K562 (cell line): ENCODE measurements around the gene NOL11. TPM values are rescaled to one million over a fixed set of nuclear protein-coding genes. Genes with fewer than 3 reads are reported as not detected.

Experiments used
- CHD2 ChIP-seq: IDR thresholded peaks from 2 replicates; pipeline ENCODE4 v1.6.1; 2011; ENCODE audit warnings: low read depth, low read length
- CTCF ChIP-seq, 3 experiments: IDR thresholded peaks in 2 of 3; conservative IDR thresholded peaks in 1 of 3; 2 replicates each; pipeline ENCODE4 v1.5.1; 2011 to 2012; ENCODE audit warnings: low read length in 3 of 3, mild to moderate bottlenecking in 3 of 3, control low read depth in 2 of 3, improper control_type of control experiment in 1 of 3, inconsistent platforms in 1 of 3, low read depth in 1 of 3, mixed read lengths in 1 of 3, moderate library complexity in 1 of 3; ENCODE audit not compliant: insufficient read depth in 2 of 3
- DMBX1 ChIP-seq: fragments of 250-450 bp; sonication (Bioruptor Pico); IDR thresholded peaks from 2 replicates; pipeline ENCODE4 v1.8.0; 2022; ENCODE audit warnings: inconsistent platforms, mild to moderate bottlenecking, moderate library complexity, borderline replicate concordance
- ETV1 ChIP-seq: fragments of 450-650 bp; conservative IDR thresholded peaks from 2 replicates; pipeline ENCODE4 v1.6.1; 2016; ENCODE audit warnings: missing genetic modification characterization, control low read depth, low read depth, missing compliant biosample characterization
- GTF2B ChIP-seq: IDR thresholded peaks from 2 replicates; pipeline ENCODE4 v1.6.1; 2011; ENCODE audit not compliant: insufficient read length; ENCODE audit errors: extremely low read depth
- HDGF ChIP-seq: fragments of 450-650 bp; IDR thresholded peaks from 2 replicates; pipeline ENCODE4 v1.6.1; 2016
- NR3C1 ChIP-seq: sonication (generic); formaldehyde crosslinking; IDR thresholded peaks from 2 replicates; pipeline ENCODE4 v1.8.1; 2022; ENCODE audit warnings: missing genetic modification reagents
- SRSF3 ChIP-seq: fragments of 200-400 bp; formaldehyde crosslinking; IDR thresholded peaks from 2 replicates; pipeline ENCODE4 v1.6.1; 2016; ENCODE audit warnings: mild to moderate bottlenecking, low read length, moderate library complexity; ENCODE audit not compliant: insufficient read depth
- TAF9B ChIP-seq: fragments of 450-650 bp; IDR thresholded peaks from 2 replicates; pipeline ENCODE4 v1.6.1; 2018; ENCODE audit warnings: mild to moderate bottlenecking; ENCODE audit not compliant: partially characterized antibody
- ZNF592 ChIP-seq: fragments of 450-650 bp; IDR thresholded peaks from 2 replicates; pipeline ENCODE4 v1.6.1; 2017; ENCODE audit warnings: antibody characterized with exemption, mild to moderate bottlenecking
- polyA plus RNA-seq, 8 experiments: library from polyadenylated mRNA; depleted of rRNA in 4 of 8; stranded (reverse) in 5 of 8; unstranded in 3 of 8; fragments of >200 nt; fragmentation: Nextera tagmentation in 2 of 8; fragmentation: Illumina TruSeq in 1 of 8; extraction: Ambion mirVana in 2 of 8; extraction: Trizol in 1 of 8; gene quantifications; 2 replicates each; pipeline versions ENCODE4 v1.2.1 to v1.2.3, GENCODE V29; 2011 to 2014; ENCODE audit warnings: inconsistent platforms in 1 of 8, missing spikeins in 1 of 8
- total RNA-seq, 7 experiments: library from RNA; depleted of rRNA in 6 of 7; stranded (reverse); fragments of >200 nt in 6 of 7; fragmentation: Illumina TruSeq in 2 of 7; extraction: Trizol in 2 of 7; gene quantifications; 2 replicates each; pipeline versions ENCODE4 v1.2.1 to v1.2.3, GENCODE V29; 2011 to 2021; ENCODE audit warnings: low replicate concordance in 1 of 7
- TF ChIP-seq, protein P1 (sequence below): sonication (generic); formaldehyde crosslinking; IDR thresholded peaks from 2 replicates; pipeline ENCODE4 v1.8.1; 2022; ENCODE audit warnings: missing genetic modification reagents
- TF ChIP-seq, protein P2 (sequence below), 2 experiments: fragments of 150-350 bp in 1 of 2; IDR thresholded peaks; 2 replicates each; pipeline ENCODE4 v1.6.1; 2012 to 2016; ENCODE audit warnings: low read depth in 2 of 2, low read length in 2 of 2, mild to moderate bottlenecking in 1 of 2, moderate library complexity in 1 of 2
- TF ChIP-seq, protein P3 (sequence below): fragments of 250-450 bp; sonication (Bioruptor Pico); IDR thresholded peaks from 2 replicates; pipeline ENCODE4 v1.5.0; 2022; ENCODE audit warnings: mild to moderate bottlenecking

Gene NOL11
- total and polyA plus RNA-seq, 9 of the 15 experiments (the other 6 are each of a cell fraction or from before 2014, with no cell fraction given) = 61.1 to 175 (median 121) TPM

- TF ChIP-seq TAF9B (no peak), GTF2B (no peak), ETV1 (tag) (no peak), ZNF592 (peak; percentile 85), NR3C1 (CRISPR knock-in tag) (no peak), DMBX1 (CRISPR knock-in tag) (0 out of 2 replicates have a peak, but pooled peaks have one; percentile 25), CTCF (IDR thresholded peaks at IDR 0.05 in 2 of 3, conservative IDR thresholded peaks at IDR 0.05 in 1 of 3; ENCODE audit: insufficient read depth in 2 of 3, low read depth in 1 of 3, low read length in 3 of 3) (no peak), CHD2 (no peak), HDGF (no peak), SRSF3 (no peak)
- TF ChIP-seq, protein P1, sequence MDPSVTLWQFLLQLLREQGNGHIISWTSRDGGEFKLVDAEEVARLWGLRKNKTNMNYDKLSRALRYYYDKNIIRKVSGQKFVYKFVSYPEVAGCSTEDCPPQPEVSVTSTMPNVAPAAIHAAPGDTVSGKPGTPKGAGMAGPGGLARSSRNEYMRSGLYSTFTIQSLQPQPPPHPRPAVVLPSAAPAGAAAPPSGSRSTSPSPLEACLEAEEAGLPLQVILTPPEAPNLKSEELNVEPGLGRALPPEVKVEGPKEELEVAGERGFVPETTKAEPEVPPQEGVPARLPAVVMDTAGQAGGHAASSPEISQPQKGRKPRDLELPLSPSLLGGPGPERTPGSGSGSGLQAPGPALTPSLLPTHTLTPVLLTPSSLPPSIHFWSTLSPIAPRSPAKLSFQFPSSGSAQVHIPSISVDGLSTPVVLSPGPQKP (CRISPR knock-in tag) = no peak
- TF ChIP-seq, protein P2, sequence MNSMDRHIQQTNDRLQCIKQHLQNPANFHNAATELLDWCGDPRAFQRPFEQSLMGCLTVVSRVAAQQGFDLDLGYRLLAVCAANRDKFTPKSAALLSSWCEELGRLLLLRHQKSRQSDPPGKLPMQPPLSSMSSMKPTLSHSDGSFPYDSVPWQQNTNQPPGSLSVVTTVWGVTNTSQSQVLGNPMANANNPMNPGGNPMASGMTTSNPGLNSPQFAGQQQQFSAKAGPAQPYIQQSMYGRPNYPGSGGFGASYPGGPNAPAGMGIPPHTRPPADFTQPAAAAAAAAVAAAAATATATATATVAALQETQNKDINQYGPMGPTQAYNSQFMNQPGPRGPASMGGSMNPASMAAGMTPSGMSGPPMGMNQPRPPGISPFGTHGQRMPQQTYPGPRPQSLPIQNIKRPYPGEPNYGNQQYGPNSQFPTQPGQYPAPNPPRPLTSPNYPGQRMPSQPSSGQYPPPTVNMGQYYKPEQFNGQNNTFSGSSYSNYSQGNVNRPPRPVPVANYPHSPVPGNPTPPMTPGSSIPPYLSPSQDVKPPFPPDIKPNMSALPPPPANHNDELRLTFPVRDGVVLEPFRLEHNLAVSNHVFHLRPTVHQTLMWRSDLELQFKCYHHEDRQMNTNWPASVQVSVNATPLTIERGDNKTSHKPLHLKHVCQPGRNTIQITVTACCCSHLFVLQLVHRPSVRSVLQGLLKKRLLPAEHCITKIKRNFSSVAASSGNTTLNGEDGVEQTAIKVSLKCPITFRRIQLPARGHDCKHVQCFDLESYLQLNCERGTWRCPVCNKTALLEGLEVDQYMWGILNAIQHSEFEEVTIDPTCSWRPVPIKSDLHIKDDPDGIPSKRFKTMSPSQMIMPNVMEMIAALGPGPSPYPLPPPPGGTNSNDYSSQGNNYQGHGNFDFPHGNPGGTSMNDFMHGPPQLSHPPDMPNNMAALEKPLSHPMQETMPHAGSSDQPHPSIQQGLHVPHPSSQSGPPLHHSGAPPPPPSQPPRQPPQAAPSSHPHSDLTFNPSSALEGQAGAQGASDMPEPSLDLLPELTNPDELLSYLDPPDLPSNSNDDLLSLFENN (IDR thresholded peaks at IDR 0.05; ENCODE audit: low read depth in 2 of 2, low read length in 2 of 2) = no peak
- TF ChIP-seq, protein P3, sequence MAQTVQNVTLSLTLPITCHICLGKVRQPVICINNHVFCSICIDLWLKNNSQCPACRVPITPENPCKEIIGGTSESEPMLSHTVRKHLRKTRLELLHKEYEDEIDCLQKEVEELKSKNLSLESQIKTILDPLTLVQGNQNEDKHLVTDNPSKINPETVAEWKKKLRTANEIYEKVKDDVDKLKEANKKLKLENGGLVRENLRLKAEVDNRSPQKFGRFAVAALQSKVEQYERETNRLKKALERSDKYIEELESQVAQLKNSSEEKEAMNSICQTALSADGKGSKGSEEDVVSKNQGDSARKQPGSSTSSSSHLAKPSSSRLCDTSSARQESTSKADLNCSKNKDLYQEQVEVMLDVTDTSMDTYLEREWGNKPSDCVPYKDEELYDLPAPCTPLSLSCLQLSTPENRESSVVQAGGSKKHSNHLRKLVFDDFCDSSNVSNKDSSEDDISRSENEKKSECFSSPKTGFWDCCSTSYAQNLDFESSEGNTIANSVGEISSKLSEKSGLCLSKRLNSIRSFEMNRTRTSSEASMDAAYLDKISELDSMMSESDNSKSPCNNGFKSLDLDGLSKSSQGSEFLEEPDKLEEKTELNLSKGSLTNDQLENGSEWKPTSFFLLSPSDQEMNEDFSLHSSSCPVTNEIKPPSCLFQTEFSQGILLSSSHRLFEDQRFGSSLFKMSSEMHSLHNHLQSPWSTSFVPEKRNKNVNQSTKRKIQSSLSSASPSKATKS (CRISPR knock-in tag) = no peak
Observed at GRCh38 chr17:67750067-67750466, 32.3 kb downstream of the NOL11 start (continued).
